Measurements from ENCODE around the gene ZMIZ1.

Gene ZMIZ1, protein sequence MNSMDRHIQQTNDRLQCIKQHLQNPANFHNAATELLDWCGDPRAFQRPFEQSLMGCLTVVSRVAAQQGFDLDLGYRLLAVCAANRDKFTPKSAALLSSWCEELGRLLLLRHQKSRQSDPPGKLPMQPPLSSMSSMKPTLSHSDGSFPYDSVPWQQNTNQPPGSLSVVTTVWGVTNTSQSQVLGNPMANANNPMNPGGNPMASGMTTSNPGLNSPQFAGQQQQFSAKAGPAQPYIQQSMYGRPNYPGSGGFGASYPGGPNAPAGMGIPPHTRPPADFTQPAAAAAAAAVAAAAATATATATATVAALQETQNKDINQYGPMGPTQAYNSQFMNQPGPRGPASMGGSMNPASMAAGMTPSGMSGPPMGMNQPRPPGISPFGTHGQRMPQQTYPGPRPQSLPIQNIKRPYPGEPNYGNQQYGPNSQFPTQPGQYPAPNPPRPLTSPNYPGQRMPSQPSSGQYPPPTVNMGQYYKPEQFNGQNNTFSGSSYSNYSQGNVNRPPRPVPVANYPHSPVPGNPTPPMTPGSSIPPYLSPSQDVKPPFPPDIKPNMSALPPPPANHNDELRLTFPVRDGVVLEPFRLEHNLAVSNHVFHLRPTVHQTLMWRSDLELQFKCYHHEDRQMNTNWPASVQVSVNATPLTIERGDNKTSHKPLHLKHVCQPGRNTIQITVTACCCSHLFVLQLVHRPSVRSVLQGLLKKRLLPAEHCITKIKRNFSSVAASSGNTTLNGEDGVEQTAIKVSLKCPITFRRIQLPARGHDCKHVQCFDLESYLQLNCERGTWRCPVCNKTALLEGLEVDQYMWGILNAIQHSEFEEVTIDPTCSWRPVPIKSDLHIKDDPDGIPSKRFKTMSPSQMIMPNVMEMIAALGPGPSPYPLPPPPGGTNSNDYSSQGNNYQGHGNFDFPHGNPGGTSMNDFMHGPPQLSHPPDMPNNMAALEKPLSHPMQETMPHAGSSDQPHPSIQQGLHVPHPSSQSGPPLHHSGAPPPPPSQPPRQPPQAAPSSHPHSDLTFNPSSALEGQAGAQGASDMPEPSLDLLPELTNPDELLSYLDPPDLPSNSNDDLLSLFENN

DNA sequence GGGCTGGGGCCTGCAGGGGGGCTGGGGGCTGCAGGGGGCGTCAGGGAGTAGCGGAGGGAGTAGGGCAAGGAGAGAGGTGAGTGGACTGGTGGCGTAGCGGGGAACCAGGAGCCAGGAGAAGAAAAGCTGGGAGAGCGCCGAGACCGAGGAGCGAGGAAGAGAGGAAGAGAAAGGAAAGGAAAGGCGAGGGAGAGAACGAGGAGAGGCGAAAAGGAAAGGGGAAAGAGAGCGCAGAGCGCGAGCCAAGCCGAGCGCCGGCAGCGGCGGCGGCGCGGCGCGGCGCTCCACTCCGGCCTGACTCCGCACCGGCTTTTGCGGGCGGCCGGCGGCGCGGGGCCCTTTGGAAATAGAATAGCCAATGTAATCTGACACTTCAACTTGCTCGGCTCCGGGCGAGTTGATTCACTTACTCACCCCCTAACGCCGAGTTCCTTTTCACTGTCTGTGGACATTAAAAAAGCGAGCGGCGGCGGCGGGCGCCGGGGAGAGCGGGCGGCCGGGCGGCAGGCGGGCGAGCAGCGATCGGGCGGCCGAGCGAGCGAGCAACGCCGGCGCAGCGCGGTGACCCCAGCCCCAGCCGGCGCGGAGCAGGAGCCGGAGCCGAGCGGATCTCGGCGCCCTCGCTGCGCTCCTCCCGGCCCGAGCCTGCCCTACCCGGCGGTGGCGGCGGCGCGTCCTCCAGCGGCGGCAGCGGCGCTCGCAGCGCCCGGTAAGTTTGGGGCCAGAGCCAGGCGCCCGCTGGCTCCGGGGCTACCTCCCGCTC, at the start of gene ZMIZ1:
Gene ZMIZ1, plus strand, starts transcription at position 405 of the 763 bp plus-strand sequence. CDS start 132,667 bp downstream, outside the sequence.
- DNase-seq: peak; percentile 91

- no peak for DNase-seq
These were observed 49.2 kb upstream of the ZMIZ1 start for GRCh38 chr10:79019441-79020014.

DNA sequence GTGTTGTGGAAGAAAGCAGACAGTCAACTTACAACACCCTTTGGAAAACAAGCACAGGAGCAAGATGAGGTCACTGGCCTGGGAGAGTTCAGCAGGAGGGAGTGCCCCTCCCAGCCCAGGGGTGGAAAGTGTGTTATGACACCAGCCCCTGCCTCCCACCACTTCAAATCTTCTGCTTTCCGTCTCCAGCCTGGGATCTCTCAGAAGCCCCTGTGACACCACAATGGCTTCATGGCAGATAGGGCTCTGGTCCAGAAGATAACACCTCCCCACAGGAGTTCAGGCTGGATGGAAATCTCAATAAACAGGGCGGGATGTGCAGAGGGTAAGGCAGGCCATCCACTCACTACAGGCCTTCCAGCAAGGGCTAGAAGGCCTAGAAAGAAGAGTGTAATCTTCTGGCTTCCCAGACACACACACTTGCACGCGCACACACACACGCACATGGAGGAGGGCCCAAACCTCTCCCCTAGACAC, 48.7 kb upstream of the ZMIZ1 start:
- DNase-seq: no peak

GRCh38 chr10:79020605-79021004, 48.2 kb upstream of the ZMIZ1 start:
- no peak for DNase-seq

DNA sequence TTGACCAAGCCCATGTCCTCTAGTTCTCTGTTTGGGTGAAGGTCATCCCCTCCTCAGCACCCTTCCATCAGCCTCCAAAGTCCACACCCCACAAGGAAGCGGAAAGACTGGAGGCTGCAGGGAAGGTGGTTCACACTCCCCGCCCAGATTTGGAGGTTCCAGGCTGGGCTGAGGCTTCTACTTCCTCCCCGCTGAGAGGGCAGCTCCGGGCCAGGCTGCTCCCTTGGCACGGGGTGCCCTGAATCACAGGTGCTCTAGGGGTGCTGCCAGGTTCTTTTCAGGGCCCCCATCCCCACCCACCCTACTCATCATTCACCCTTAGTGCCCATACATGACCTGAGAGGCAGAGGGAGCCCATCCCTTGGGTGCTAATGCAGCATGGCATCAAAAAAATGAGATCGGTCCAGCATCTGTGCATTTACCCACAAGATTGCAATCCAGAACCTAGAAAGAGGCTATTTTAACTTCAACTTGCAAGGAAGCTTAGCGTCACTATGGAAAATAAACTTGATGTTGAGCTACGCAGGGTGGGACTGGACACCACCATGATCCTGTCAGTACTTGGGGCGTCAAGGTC, 47.3 kb upstream of the ZMIZ1 start:
- no peak for DNase-seq

GRCh38 chr10:79021948-79022499, 46.7 kb upstream of the ZMIZ1 start:
- no peak for DNase-seq

GRCh38 chr10:79022565-79023230, 46.1 kb upstream of the ZMIZ1 start:
- DNase-seq: no peak

GRCh38 chr10:79023240-79024162, 45.3 kb upstream of the ZMIZ1 start:
- DNase-seq: no peak

- DNase-seq: no peak
These were observed 44.5 kb upstream of the ZMIZ1 start for GRCh38 chr10:79024296-79024695.

- no peak for DNase-seq
These were observed 44.0 kb upstream of the ZMIZ1 start for GRCh38 chr10:79024720-79025198.

DNA sequence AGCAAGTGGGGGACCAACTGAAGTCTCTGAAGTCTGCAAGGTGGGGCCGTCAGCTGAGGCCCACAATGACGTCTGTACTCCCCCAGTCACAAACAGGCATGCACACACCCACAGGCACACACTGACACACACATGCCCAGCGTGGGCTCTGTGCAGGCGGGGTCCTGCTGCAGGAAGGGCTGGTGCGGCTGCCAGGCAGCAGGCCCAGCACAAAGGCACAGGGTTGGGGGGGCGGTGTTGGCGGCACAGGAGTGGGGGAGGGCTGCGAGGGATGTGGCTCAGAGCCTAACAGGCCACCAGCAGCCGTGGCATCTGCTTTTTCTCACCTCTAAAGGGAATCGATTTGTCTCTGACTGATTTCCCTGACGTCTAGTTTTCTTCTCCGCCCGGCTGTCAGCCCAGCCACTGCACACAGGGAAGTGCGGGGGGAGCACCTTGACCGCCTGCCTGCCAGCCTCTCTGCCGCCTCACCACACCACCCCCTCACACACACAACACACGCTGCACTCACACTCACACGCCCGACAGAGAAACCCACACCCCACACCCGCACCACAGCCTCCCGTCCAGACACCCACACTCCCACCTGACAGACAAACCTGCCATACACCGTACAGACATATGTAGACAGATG, 43.5 kb upstream of the ZMIZ1 start:
- peak; percentile 71 for DNase-seq

- no peak for DNase-seq
These were observed 42.4 kb upstream of the ZMIZ1 start for GRCh38 chr10:79026341-79026761.

DNA sequence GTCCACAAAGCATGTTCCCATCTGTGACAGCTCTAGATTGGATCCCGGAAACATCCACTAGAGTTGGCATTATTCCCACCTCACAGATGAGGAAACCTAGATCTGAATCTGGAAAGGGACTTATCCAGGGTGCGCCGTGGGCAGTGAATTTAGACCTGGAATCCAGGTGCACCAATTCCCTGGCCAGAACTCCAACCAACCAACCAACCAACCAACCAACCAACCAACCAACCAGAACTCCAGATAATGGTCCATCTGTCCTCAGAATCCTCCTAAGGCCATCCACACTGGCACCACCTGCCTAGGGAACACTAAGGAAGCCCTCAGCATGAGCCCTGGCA, 42.0 kb upstream of the ZMIZ1 start:
- DNase-seq: no peak

GRCh38 chr10:79027147-79028055, 41.4 kb upstream of the ZMIZ1 start:
- DNase-seq: peak; percentile 77

DNA sequence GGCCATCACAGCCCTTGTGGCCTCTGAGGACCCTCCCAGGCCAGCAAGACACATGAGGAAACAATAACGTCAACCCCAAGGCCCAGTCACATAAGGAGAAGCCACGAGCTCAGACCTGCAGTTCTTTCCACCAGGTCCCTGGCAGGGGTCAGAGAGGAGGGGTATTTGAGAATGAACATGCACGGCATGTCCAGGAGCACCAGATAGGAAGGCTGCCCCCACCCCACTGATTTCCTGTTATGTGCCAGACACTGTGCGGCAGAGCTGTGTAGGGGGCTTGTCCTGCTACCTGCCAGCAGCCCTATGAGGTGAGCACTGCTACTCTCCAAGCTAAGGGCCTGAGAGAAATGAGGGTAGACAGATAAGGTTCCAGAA, 40.7 kb upstream of the ZMIZ1 start:
- DNase-seq: no peak

- no peak for DNase-seq
These were observed 40.2 kb upstream of the ZMIZ1 start for GRCh38 chr10:79028451-79029010.

GRCh38 chr10:79029478-79030390, 39.0 kb upstream of the ZMIZ1 start:
- DNase-seq: no peak
